ENCODE results near the gene LRRC75B. TPM values are rescaled to one million over a fixed set of nuclear protein-coding genes. Genes with fewer than 3 reads are reported as not detected.

The LRRC75B gene
- polyA plus RNA-seq, 1 experiment: 5.2 TPM

DNA sequence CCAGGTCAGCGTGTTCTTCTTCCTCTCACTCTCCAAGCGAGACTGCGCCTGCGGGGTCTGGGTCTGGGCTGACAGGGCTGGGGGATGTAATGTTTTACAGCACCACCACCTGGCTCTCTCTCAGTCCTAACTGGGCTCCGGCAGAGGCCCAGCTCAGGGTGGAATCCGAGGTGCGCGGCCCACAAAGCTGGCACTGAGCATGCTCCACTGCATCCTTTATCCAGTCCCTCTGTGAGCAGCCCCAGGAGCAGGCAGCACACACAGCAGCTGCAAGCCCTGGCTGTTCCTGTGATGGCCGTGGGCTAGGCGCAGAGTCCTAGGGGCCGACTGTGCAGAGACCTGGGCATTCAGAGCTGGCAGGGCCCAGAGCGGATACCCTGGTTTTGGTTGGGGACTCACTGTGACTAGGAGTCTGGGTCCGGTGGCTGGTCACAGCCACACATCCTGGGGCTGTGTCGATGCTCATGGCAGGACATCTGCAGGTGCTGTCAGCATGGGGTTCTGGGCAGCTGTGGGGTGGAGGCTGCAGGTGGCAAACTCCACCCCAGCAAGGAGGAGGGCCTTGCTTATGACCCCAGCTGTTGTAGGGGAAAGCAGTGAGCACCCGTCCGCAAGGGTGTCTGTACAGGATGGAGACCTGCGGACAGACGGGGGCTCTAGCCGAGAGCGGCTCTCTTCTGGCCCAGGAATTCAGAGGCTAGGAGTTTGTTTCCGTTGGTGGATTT lies 4.0 kb downstream of the LRRC75B start:
- TF ChIP-seq, protein P1, sequence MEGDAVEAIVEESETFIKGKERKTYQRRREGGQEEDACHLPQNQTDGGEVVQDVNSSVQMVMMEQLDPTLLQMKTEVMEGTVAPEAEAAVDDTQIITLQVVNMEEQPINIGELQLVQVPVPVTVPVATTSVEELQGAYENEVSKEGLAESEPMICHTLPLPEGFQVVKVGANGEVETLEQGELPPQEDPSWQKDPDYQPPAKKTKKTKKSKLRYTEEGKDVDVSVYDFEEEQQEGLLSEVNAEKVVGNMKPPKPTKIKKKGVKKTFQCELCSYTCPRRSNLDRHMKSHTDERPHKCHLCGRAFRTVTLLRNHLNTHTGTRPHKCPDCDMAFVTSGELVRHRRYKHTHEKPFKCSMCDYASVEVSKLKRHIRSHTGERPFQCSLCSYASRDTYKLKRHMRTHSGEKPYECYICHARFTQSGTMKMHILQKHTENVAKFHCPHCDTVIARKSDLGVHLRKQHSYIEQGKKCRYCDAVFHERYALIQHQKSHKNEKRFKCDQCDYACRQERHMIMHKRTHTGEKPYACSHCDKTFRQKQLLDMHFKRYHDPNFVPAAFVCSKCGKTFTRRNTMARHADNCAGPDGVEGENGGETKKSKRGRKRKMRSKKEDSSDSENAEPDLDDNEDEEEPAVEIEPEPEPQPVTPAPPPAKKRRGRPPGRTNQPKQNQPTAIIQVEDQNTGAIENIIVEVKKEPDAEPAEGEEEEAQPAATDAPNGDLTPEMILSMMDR (IDR thresholded peaks at IDR 0.05; ENCODE audit: low read depth, low read length): no peak
- POLR2A ChIA-PET: no interaction called here
- Histone ChIP-seq H3K27ac (ENCODE audit: low read depth, low read length) (no peak overlapping the region), H3K27me3 (ENCODE audit: control insufficient read depth, insufficient read depth, low read length) (no peaks in the 10 kb centered on the region), H3K4me3 (ENCODE audit: low read depth, low read length) (no peak overlapping the region), H3K9me3 (ENCODE audit: control insufficient read depth, insufficient read depth, low read length) (no peaks in the 10 kb centered on the region)
- no peak for DNase-seq (ENCODE audit: low read depth, low spot score)
- CTCF ChIA-PET: interaction anchor here (0.6 kb wide), 1 partner anchor 726 kb away, joined by 4 read pairs; no protein-coding TSS in a partner anchor

DNA sequence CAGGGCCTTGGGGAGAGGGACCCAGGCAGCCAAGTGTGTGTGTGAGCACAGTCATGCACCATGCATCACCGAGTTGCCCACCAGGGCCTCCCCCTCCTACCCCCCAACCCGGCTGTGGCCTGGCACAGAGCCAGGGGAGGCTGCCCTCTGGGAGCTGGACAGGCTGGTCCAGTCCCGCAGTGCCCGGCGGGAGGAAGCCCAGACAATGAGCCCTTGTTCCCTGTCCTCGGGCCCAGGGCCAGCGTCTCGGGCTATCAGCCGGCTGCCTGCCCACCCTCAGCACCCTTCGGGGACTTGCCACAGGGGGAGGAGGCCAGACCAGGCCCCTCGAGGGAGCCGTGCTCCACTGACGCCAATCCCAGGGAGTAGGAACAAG lies 4.5 kb downstream of the LRRC75B start:
- no peak overlapping the region for H3K27ac ChIP-seq (ENCODE audit: low read depth, low read length)
- CTCF ChIA-PET: no interaction called here
- POLR2A ChIA-PET: no interaction called here

DNA sequence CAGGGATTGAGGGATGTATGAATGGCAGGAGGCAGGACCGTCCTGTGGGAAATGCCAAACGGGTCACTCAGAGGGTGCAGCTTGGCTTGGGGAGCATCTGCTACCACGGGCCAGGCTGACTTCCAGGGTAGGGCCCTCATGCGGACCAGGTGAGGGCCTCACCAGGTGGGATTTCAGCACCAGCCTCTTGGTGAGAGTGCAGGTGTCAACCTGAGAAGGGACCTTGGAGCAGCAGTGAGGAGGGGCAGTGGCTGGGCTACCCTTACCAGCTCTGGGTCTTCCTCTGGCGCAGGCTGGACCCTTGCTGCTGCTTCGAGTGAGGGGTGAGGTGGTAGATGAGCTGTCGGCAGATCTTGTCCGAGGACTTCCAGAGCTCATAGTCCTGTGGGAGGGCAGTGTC lies 4.9 kb downstream of the LRRC75B start:
- Histone ChIP-seq H3K9me3 (ENCODE audit: control insufficient read depth, insufficient read depth, low read length) (no peaks in the 10 kb centered on the region), H3K27ac (ENCODE audit: low read depth, low read length) (no peak overlapping the region), H3K27me3 (ENCODE audit: control insufficient read depth, insufficient read depth, low read length) (no peaks in the 10 kb centered on the region), H3K4me3 (ENCODE audit: low read depth, low read length) (no peak overlapping the region)
- POLR2A ChIA-PET: no interaction called here
- CTCF ChIA-PET: no interaction called here
- DNase-seq (ENCODE audit: low read depth, low spot score): no peak
- TF ChIP-seq, protein P1 (IDR thresholded peaks at IDR 0.05; ENCODE audit: low read depth, low read length): no peak

More for the DNA sequence above, 4.5 kb downstream of the LRRC75B start:
- H3K27me3 ChIP-seq (ENCODE audit: control insufficient read depth, insufficient read depth, low read length): no peaks in the 10 kb centered on the region
- H3K9me3 ChIP-seq (ENCODE audit: control insufficient read depth, insufficient read depth, low read length): no peaks in the 10 kb centered on the region
- DNase-seq (ENCODE audit: low read depth, low spot score): no peak
- TF ChIP-seq, protein P1 (IDR thresholded peaks at IDR 0.05; ENCODE audit: low read depth, low read length): no peak
- H3K4me3 ChIP-seq (ENCODE audit: low read depth, low read length): no peak overlapping the region

DNA sequence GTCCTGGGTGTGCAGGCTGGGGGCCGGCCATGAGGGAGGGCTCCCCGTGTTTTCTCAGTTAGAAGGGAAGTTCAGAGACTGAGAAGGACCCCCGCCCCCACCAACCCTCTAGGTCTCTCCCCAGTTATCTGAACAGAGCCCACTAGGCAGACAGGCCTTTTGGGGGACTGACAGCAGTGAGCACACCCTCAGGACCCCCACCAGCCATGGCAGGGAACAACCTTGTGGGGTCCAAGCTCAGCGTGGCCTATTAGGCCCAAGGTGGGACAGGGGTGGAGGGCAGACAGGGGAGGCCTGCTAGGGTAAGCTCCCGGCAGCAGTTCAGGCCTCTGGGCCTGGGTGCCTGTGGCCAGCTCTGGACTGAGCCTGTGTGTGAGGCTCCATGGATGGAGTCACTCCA lies 5.6 kb downstream of the LRRC75B start:
- H3K27ac ChIP-seq (ENCODE audit: low read depth, low read length): no peak overlapping the region
- CTCF ChIA-PET: no interaction called here
- no peak for DNase-seq (ENCODE audit: low read depth, low spot score)
- H3K27me3 ChIP-seq (ENCODE audit: control insufficient read depth, insufficient read depth, low read length): no peaks in the 10 kb centered on the region
- POLR2A ChIA-PET: no interaction called here
- TF ChIP-seq, protein P1 (IDR thresholded peaks at IDR 0.05; ENCODE audit: low read depth, low read length): no peak
- H3K4me3 ChIP-seq (ENCODE audit: low read depth, low read length): no peak overlapping the region
- H3K9me3 ChIP-seq (ENCODE audit: control insufficient read depth, insufficient read depth, low read length): no peaks in the 10 kb centered on the region

DNA sequence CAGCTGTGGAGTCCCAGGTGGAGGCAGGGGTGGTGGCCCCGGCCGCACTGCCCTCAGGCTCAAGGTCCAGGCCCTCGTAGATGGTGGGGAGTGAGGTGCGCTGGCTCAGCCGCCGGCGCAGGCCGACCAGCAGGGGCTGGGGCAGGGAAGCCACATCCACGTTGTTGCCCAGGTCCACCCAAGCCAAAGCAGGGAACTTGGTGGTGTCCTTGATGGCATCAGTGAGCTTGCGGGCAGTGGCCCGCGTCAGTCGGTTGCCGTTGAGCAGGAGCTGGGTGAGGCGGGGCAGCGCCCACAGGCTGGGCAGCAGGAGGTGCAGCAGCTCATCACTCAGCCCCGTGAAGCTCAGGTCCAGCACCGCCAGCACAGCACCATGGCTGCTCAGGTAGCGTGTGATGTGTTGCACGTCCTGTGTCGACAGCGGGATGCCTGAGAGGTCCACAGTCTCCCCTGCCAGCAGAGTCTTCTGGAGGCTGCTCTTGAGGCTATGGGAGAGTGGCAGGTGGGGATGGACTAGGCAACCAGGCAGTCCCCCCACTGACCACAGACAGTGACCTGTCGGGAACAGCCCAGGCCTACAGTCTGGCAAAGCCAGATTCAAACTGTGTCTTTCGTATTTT lies 6.8 kb downstream of the LRRC75B start:
- H3K27ac ChIP-seq (ENCODE audit: low read depth, low read length): no peak overlapping the region
- TF ChIP-seq, protein P1 (IDR thresholded peaks at IDR 0.05; ENCODE audit: low read depth, low read length): no peak
- H3K27me3 ChIP-seq (ENCODE audit: control insufficient read depth, insufficient read depth, low read length): no peaks in the 10 kb centered on the region
- CTCF ChIA-PET: no interaction called here
- POLR2A ChIA-PET: no interaction called here
- no peaks in the 10 kb centered on the region for H3K9me3 ChIP-seq (ENCODE audit: control insufficient read depth, insufficient read depth, low read length)
- no peak overlapping the region for H3K4me3 ChIP-seq (ENCODE audit: low read depth, low read length)
- no peak for DNase-seq (ENCODE audit: low read depth, low spot score)
